ENCODE measurements around the gene IFNA6. TPM values are rescaled to one million over a fixed set of nuclear protein-coding genes. Genes with fewer than 3 reads are reported as not detected.

IFNA6 gene
- total and polyA plus RNA-seq, 2 donors from 2014 or later: not detected

DNA sequence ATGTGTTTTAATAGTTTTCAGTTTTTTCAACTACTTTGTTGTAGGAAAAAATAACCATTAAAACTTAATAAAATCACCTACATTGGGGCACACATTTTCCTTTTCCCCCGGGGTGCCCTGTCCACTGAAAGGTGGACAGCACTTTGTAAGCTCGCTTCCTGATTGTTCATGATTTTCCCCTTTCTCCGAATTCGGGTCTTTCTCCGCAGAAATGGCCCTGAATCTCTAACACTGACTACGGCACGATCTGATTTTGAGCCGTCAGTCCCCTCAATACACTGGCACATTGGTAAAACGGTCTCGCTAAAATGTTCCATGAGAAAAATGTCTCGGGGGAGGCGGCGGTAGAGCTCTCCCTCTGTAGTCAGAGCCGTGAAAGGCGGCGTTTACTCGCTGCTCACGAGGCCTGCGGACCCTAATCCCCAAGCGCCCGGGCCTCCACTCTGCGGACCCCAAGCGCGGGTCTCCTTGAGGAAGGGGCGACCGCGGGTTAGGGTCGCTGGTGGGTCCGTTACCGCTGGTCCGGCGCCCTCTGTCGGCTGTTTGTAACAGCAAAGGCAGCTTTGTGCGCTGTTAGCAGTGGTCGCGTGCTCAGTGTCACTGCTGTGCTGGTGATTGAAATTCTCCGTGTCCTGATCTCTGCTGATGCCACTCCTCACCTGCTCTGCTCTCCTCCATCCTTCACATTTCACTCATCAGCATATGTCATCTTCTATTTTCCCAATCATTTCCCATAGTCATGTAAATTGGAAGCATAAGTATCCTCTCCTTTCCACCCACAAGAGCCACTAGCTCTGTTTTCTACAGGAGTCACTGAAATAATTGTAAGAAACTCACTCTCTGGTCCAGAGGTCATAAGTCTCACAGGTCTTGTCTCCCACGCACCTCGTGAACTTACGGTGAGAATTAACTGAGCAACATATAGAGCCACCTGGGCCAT is 45.4 kb upstream of the IFNA6 start:
- no peaks in the 10 kb centered on the region for H3K27me3 ChIP-seq (ENCODE audit: control insufficient read depth, insufficient read depth, low read length)
- intact Hi-C loops (cut with DNase I): no loop called here
- H3K9ac ChIP-seq (ENCODE audit: low read length in 3 of 3): no peak overlapping the region
- DNase-seq (peak; percentile 62 to 76 (median 69)), FAIRE-seq (no peak)
- peak overlapping the region in 2 of 3 donors; percentile 58 to 64 for H3K4me3 ChIP-seq (ENCODE audit: low read length in 3 of 3)
- no peaks in the 10 kb centered on the region for H3K36me3 ChIP-seq (ENCODE audit: control insufficient read depth in 2 of 3, insufficient read depth in 3 of 3, low read length in 3 of 3)
- H3K27ac ChIP-seq (ENCODE audit: low read depth in 2 of 2, low read length in 2 of 2): no peak overlapping the region
- TF ChIP-seq, protein P1, sequence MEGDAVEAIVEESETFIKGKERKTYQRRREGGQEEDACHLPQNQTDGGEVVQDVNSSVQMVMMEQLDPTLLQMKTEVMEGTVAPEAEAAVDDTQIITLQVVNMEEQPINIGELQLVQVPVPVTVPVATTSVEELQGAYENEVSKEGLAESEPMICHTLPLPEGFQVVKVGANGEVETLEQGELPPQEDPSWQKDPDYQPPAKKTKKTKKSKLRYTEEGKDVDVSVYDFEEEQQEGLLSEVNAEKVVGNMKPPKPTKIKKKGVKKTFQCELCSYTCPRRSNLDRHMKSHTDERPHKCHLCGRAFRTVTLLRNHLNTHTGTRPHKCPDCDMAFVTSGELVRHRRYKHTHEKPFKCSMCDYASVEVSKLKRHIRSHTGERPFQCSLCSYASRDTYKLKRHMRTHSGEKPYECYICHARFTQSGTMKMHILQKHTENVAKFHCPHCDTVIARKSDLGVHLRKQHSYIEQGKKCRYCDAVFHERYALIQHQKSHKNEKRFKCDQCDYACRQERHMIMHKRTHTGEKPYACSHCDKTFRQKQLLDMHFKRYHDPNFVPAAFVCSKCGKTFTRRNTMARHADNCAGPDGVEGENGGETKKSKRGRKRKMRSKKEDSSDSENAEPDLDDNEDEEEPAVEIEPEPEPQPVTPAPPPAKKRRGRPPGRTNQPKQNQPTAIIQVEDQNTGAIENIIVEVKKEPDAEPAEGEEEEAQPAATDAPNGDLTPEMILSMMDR (IDR thresholded peaks at IDR 0.05; ENCODE audit: borderline replicate concordance, extremely low read depth, insufficient read depth): peak; percentile 63
- no peaks in the 10 kb centered on the region for H3K9me3 ChIP-seq (ENCODE audit: control insufficient read depth in 2 of 3, insufficient read depth in 1 of 3, low read length in 3 of 3)
- peaks cover 0 to 2% (median 0%) of the 10 kb centered on the region in 3 donors for H3K4me1 ChIP-seq (ENCODE audit: control insufficient read depth in 2 of 3, insufficient read depth in 2 of 3, low read depth in 1 of 3, low read length in 3 of 3)

GRCh38 chr9:21392270-21392669 is 41.6 kb upstream of the IFNA6 start:
- Histone ChIP-seq H3K27ac (ENCODE audit: low read depth in 2 of 2, low read length in 2 of 2) (no peak overlapping the region), H3K9me3 (ENCODE audit: control insufficient read depth in 2 of 3, insufficient read depth in 1 of 3, low read length in 3 of 3) (no peaks in the 10 kb centered on the region), H3K9ac (ENCODE audit: low read length in 3 of 3) (no peak overlapping the region), H3K27me3 (ENCODE audit: control insufficient read depth, insufficient read depth, low read length) (no peaks in the 10 kb centered on the region), H3K4me3 (ENCODE audit: low read length in 3 of 3) (no peak overlapping the region), H3K4me1 (ENCODE audit: control insufficient read depth in 2 of 3, insufficient read depth in 2 of 3, low read depth in 1 of 3, low read length in 3 of 3) (peaks cover 0 to 2% (median 0%) of the 10 kb centered on the region in 3 donors), H3K36me3 (ENCODE audit: control insufficient read depth in 2 of 3, insufficient read depth in 3 of 3, low read length in 3 of 3) (no peaks in the 10 kb centered on the region)
- peak in 2 of 5 donors; percentile 16 to 26 for DNase-seq
- FAIRE-seq: no peak
- TF ChIP-seq, protein P1 (IDR thresholded peaks at IDR 0.05; ENCODE audit: borderline replicate concordance, extremely low read depth, insufficient read depth): no peak
- intact Hi-C loops (cut with DNase I): no loop called here

DNA sequence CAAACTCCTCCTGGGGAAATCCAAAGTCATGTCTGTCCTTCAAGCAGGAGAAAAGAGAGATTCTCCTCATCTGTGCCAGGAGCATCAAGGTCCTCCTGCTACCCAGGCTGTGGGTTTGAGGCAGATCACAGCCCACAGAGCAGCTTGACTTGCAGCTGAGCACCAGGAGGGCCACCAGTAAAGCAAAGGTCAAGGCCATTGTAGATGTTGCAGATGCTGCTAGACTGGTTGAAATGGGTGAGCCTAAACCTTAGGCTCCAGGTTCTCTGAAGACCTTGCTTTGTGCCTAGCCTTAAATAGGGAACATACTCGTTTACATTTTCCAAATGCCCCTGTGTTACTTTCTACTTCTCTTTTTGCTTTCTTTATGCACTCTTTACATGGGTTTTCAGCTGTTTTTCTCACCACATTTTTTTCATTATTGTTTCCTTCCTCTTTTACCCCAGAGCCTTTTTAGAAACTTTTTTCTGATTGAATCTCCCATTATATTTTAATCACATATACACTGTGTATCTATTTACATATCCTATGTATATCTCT is 34.5 kb upstream of the IFNA6 start, which contains the start of gene IFNA2:
TSS of gene IFNA2 (minus strand) at position 268 of the 540 bp plus-strand sequence. CDS start at position 199, 69 bp downstream.
- no peaks in the 10 kb centered on the region for H3K4me1 ChIP-seq (ENCODE audit: control insufficient read depth in 2 of 3, insufficient read depth in 2 of 3, low read depth in 1 of 3, low read length in 3 of 3)
- no peaks in the 10 kb centered on the region for H3K9me3 ChIP-seq (ENCODE audit: control insufficient read depth in 2 of 3, insufficient read depth in 1 of 3, low read length in 3 of 3)
- no peak within 1 kb of the TSS for H3K4me3 ChIP-seq (ENCODE audit: low read length in 3 of 3)
- no peaks in the 10 kb centered on the region for H3K36me3 ChIP-seq (ENCODE audit: control insufficient read depth in 2 of 3, insufficient read depth in 3 of 3, low read length in 3 of 3)
- TF ChIP-seq, protein P1 (IDR thresholded peaks at IDR 0.05; ENCODE audit: borderline replicate concordance, extremely low read depth, insufficient read depth): no peak
- no peaks in the 10 kb centered on the region for H3K27me3 ChIP-seq (ENCODE audit: control insufficient read depth, insufficient read depth, low read length)
- FAIRE-seq: no peak
- intact Hi-C loops (cut with DNase I): no loop called here
- no peak within 1 kb of the TSS for H3K27ac ChIP-seq (ENCODE audit: low read depth in 2 of 2, low read length in 2 of 2)
- no peak for DNase-seq
- no peak within 1 kb of the TSS for H3K9ac ChIP-seq (ENCODE audit: low read length in 3 of 3)

All from kidney (tissue), 14 donors.